ENCODE results near the gene PYCARD. TPM values are rescaled to one million over a fixed set of nuclear protein-coding genes. Genes with fewer than 3 reads are reported as not detected.

Gene PYCARD
- 43.5 and 69.2 TPM in 2 replicates for total RNA-seq (ENCODE audit: low replicate concordance)

GRCh38 chr16:31202414-31203375, at the start of gene PYCARD:
Gene PYCARD, minus strand, starts transcription at chr16:31202760. Its CDS starts 70 bp downstream, at chr16:31202690.

GRCh38 chr16:31216422-31217135, 14.0 kb upstream of the PYCARD start, which contains the start of gene PYDC1:
Gene PYDC1, minus strand, starts transcription at chr16:31217135. Its CDS starts 107 bp downstream, at chr16:31217028.

GRCh38 chr16:31213877-31214707, 11.5 kb upstream of the PYCARD start, which contains the start of gene TRIM72:
Gene TRIM72, plus strand, starts transcription at chr16:31214119. Its CDS starts 620 bp downstream, at chr16:31214739.

GRCh38 chr16:31179747-31180459, 22.7 kb downstream of the PYCARD start, which contains the start of gene FUS:
Gene FUS, plus strand, starts transcription at chr16:31180139. Its CDS starts 76 bp downstream, at chr16:31180215.

Other genes with a start within 250 kb of the PYCARD start
- 1.6 and 2.2 TPM in 2 replicates for gene SETD1A, start 245.0 kb downstream of the PYCARD start, total RNA-seq (ENCODE audit: low replicate concordance)
- gene HSD3B7, start 217.6 kb downstream of the PYCARD start, total RNA-seq (ENCODE audit: low replicate concordance): 11.7 and 71.5 TPM in 2 replicates
- 0.53 and 2.7 TPM in 2 replicates for gene STX1B, start 192.1 kb downstream of the PYCARD start, total RNA-seq (ENCODE audit: low replicate concordance)
- 26.2 and 59.8 TPM in 2 replicates for gene STX4, start 169.2 kb downstream of the PYCARD start, total RNA-seq (ENCODE audit: low replicate concordance)
- 9.3 and 12.3 TPM in 2 replicates for gene ZNF668, start 128.5 kb downstream of the PYCARD start, total RNA-seq (ENCODE audit: low replicate concordance)
- gene ZNF646, start 128.3 kb downstream of the PYCARD start, total RNA-seq (ENCODE audit: low replicate concordance): 9.8 and 10.4 TPM in 2 replicates
- 1.2 and 1.5 TPM in 2 replicates for gene PRSS53, start 113.8 kb downstream of the PYCARD start, total RNA-seq (ENCODE audit: low replicate concordance)
- 105 and 187 TPM in 2 replicates for gene VKORC1, start 108.0 kb downstream of the PYCARD start, total RNA-seq (ENCODE audit: low replicate concordance)
- gene BCKDK, start 94.4 kb downstream of the PYCARD start, total RNA-seq (ENCODE audit: low replicate concordance): 8.3 and 15.0 TPM in 2 replicates
- gene KAT8, start 85.1 kb downstream of the PYCARD start, total RNA-seq (ENCODE audit: low replicate concordance): 26.2 and 26.8 TPM in 2 replicates
- gene PRSS8, start 67.0 kb downstream of the PYCARD start, total RNA-seq (ENCODE audit: low replicate concordance): not detected in 2 replicates
- 0.45 TPM in 1 of 2 replicates, not detected in the other for gene PRSS36, start 52.7 kb downstream of the PYCARD start, total RNA-seq (ENCODE audit: low replicate concordance)
- gene FUS, start 22.6 kb downstream of the PYCARD start, total RNA-seq (ENCODE audit: low replicate concordance): 25.2 and 35.3 TPM in 2 replicates
- gene TRIM72, start 11.4 kb upstream of the PYCARD start, total RNA-seq (ENCODE audit: low replicate concordance): under 0.01 TPM in 1 of 2 replicates, not detected in the other
- not detected in 2 replicates for gene PYDC1, start 14.4 kb upstream of the PYCARD start, total RNA-seq (ENCODE audit: low replicate concordance)
- not detected in 2 replicates for gene ITGAM, start 57.2 kb upstream of the PYCARD start, total RNA-seq (ENCODE audit: low replicate concordance)
- gene ITGAX, start 152.4 kb upstream of the PYCARD start, total RNA-seq (ENCODE audit: low replicate concordance): under 0.01 TPM in 1 of 2 replicates, not detected in the other
- not detected in 2 replicates for gene ITGAD, start 190.6 kb upstream of the PYCARD start, total RNA-seq (ENCODE audit: low replicate concordance)
- gene COX6A2, start 225.6 kb upstream of the PYCARD start, total RNA-seq (ENCODE audit: low replicate concordance): not detected in 2 replicates
- gene ZNF843, start 240.0 kb upstream of the PYCARD start, total RNA-seq (ENCODE audit: low replicate concordance): 0.15 and 0.23 TPM in 2 replicates

Measured in smooth muscle cell of the coronary artery (primary cell).